K562 (cell line): ENCODE results near the gene USP48. TPM values are rescaled to one million over a fixed set of nuclear protein-coding genes. Genes with fewer than 3 reads are reported as not detected.

Source experiments
- CBFB ChIP-seq: sonication (generic); formaldehyde crosslinking; IDR thresholded peaks from 2 replicates; pipeline ENCODE4 v1.4.0; 2020; ENCODE audit warnings: mild to moderate bottlenecking, missing genetic modification reagents
- MEIS2 ChIP-seq: fragments of 450-650 bp; IDR thresholded peaks from 2 replicates; pipeline ENCODE4 v1.6.1; 2014; ENCODE audit warnings: mild to moderate bottlenecking; ENCODE audit not compliant: partially characterized antibody
- POLR2A ChIP-seq: fragments of 450-650 bp; conservative IDR thresholded peaks from 2 replicates; pipeline ENCODE4 v1.6.1; 2016
- POLR3G ChIP-seq: IDR thresholded peaks from 2 replicates; pipeline ENCODE4 v1.6.1; 2011; ENCODE audit not compliant: insufficient read length, insufficient replicate concordance; ENCODE audit errors: extremely low read depth
- RCOR1 ChIP-seq, 2 experiments: IDR thresholded peaks; 2 replicates each; pipeline ENCODE4 v1.6.1; 2012; ENCODE audit warnings: low read depth in 2 of 2, low read length in 2 of 2, borderline replicate concordance in 1 of 2, improper control_type of control experiment in 1 of 2
- SOX6 ChIP-seq: fragments of 450-650 bp; IDR thresholded peaks from 2 replicates; pipeline ENCODE4 v1.6.1; 2014; ENCODE audit warnings: mild to moderate bottlenecking
- TAF1 ChIP-seq: IDR thresholded peaks from 2 replicates; pipeline ENCODE4 v1.6.1; 2011; ENCODE audit warnings: mild to moderate bottlenecking, low read length, moderate library complexity; ENCODE audit not compliant: insufficient read depth, control insufficient read depth, severe bottlenecking; ENCODE audit errors: extremely low read depth
- TOE1 ChIP-seq, 2 experiments: fragments of 450-650 bp in 1 of 2; sonication (generic) in 1 of 2; formaldehyde crosslinking in 1 of 2; IDR thresholded peaks; 2 replicates each; pipeline versions ENCODE4 v1.7.1 to v1.8.0; 2016 to 2022; ENCODE audit warnings: borderline replicate concordance in 2 of 2, mild to moderate bottlenecking in 2 of 2, antibody characterized with exemption in 1 of 2, inconsistent platforms in 1 of 2, low read depth in 1 of 2, missing genetic modification reagents in 1 of 2, moderate library complexity in 1 of 2
- ZNF57 ChIP-seq: fragments of 450-650 bp; formaldehyde crosslinking; IDR thresholded peaks from 2 replicates; pipeline ENCODE4 v1.4.0; 2020; ENCODE audit warnings: mild to moderate bottlenecking, moderate library complexity
- ZNF75A ChIP-seq: fragments of 450-650 bp; formaldehyde crosslinking; IDR thresholded peaks from 2 replicates; pipeline ENCODE4 v1.4.0; 2020; ENCODE audit warnings: mild to moderate bottlenecking
- ZZZ3 ChIP-seq: fragments of 450-650 bp; IDR thresholded peaks from 2 replicates; pipeline ENCODE4 v1.6.1; 2016; ENCODE audit warnings: antibody characterized with exemption, mild to moderate bottlenecking, moderate library complexity
- polyA plus RNA-seq, 8 experiments: library from polyadenylated mRNA; depleted of rRNA in 4 of 8; stranded (reverse) in 5 of 8; unstranded in 3 of 8; fragments of >200 nt; fragmentation: Nextera tagmentation in 2 of 8; fragmentation: Illumina TruSeq in 1 of 8; extraction: Ambion mirVana in 2 of 8; extraction: Trizol in 1 of 8; gene quantifications; 2 replicates each; pipeline versions ENCODE4 v1.2.1 to v1.2.3, GENCODE V29; 2011 to 2014; ENCODE audit warnings: inconsistent platforms in 1 of 8, missing spikeins in 1 of 8
- total RNA-seq, 7 experiments: library from RNA; depleted of rRNA in 6 of 7; stranded (reverse); fragments of >200 nt in 6 of 7; fragmentation: Illumina TruSeq in 2 of 7; extraction: Trizol in 2 of 7; gene quantifications; 2 replicates each; pipeline versions ENCODE4 v1.2.1 to v1.2.3, GENCODE V29; 2011 to 2021; ENCODE audit warnings: low replicate concordance in 1 of 7
- TF ChIP-seq, protein P1 (sequence below): sonication (generic); formaldehyde crosslinking; IDR thresholded peaks from 2 replicates; pipeline ENCODE4 v1.8.1; 2023; ENCODE audit warnings: mild to moderate bottlenecking, missing genetic modification reagents, moderate library complexity
- TF ChIP-seq, protein P2 (sequence below): sonication (generic); formaldehyde crosslinking; IDR thresholded peaks from 2 replicates; pipeline ENCODE4 v1.8.0; 2022; ENCODE audit warnings: mild to moderate bottlenecking, low read depth, missing genetic modification reagents
- TF ChIP-seq, protein P3 (sequence below): fragments of 250-450 bp; sonication (Bioruptor Pico); IDR thresholded peaks from 2 replicates; pipeline ENCODE4 v1.8.0; 2022; ENCODE audit warnings: inconsistent platforms
- TF ChIP-seq, protein P4 (sequence below): fragments of 450-650 bp; conservative IDR thresholded peaks from 2 replicates; pipeline ENCODE4 v1.6.1; 2016; ENCODE audit warnings: missing genetic modification characterization, low read depth, mild to moderate bottlenecking, missing compliant biosample characterization, moderate library complexity
- TF ChIP-seq, protein P5 (sequence below), 2 experiments: fragments of 450-650 bp; IDR thresholded peaks; 2 replicates each; pipeline ENCODE4 v1.6.1; 2018; ENCODE audit warnings: mild to moderate bottlenecking in 2 of 2, low read depth in 1 of 2; ENCODE audit not compliant: partially characterized antibody in 2 of 2

USP48 gene
- total and polyA plus RNA-seq, 9 of the 15 experiments (the other 6 are each of a cell fraction or from before 2014, with no cell fraction given), result 23.3 to 123 (median 106) TPM

DNA sequence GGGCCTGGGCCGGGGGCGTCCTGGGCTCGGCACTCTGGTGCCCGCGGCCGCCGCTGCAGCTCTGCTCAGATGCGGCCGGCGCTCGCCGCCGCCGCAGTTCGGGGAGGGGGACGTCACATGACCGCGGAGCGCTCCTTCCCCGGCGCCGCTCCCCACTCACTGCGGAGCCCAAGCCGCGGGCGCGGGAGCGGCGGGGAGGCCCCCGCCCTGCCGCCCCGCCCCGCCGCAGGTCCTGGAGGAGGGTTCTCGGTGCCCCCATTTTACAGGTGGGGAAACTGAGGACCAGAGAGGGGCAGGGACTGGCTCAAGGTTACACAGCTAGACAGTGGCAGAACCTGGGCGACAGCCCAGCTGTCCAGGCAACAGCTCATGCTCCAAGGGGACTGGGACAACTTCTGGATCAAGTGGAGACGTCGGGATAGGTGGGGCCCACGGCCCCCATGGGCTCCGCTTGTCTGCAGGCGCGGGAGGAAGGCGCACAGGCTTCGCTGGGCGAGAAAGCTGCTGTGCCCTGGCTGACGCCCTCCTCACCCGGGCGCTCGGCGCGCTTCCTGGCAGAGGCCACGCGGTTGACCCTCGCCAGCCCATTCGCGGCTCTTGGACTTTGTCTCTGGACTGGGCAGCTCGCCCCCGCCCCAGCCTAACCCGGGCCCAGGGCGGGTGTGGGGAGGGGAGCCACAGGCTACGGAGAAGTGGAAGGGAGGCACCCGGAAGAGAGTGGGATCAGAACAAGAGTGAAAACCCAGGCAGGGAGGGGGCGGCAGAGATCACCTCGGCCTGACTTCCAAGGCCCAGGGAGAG, 113.5 kb downstream of the USP48 start, which contains the start of gene RAP1GAP (continued):
- peak; percentile 80; the same call in 1 of the 2 replicates for TF ChIP-seq TOE1 (IDR thresholded peaks at IDR 0.05; ENCODE audit: borderline replicate concordance)
- TF ChIP-seq TOE1 (CRISPR knock-in tag; IDR thresholded peaks at IDR 0.05; ENCODE audit: borderline replicate concordance, low read depth), result no peak
- TF ChIP-seq, protein P1, sequence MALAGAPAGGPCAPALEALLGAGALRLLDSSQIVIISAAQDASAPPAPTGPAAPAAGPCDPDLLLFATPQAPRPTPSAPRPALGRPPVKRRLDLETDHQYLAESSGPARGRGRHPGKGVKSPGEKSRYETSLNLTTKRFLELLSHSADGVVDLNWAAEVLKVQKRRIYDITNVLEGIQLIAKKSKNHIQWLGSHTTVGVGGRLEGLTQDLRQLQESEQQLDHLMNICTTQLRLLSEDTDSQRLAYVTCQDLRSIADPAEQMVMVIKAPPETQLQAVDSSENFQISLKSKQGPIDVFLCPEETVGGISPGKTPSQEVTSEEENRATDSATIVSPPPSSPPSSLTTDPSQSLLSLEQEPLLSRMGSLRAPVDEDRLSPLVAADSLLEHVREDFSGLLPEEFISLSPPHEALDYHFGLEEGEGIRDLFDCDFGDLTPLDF, result peak; percentile 80; the same call in 1 of the 2 replicates
- peak; percentile 56; the same call in 1 of the 2 replicates for TF ChIP-seq POLR2A
- TF ChIP-seq, protein P2, sequence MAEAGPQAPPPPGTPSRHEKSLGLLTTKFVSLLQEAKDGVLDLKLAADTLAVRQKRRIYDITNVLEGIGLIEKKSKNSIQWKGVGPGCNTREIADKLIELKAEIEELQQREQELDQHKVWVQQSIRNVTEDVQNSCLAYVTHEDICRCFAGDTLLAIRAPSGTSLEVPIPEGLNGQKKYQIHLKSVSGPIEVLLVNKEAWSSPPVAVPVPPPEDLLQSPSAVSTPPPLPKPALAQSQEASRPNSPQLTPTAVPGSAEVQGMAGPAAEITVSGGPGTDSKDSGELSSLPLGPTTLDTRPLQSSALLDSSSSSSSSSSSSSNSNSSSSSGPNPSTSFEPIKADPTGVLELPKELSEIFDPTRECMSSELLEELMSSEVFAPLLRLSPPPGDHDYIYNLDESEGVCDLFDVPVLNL (CRISPR knock-in tag), result no peak
- TF ChIP-seq, protein P3, sequence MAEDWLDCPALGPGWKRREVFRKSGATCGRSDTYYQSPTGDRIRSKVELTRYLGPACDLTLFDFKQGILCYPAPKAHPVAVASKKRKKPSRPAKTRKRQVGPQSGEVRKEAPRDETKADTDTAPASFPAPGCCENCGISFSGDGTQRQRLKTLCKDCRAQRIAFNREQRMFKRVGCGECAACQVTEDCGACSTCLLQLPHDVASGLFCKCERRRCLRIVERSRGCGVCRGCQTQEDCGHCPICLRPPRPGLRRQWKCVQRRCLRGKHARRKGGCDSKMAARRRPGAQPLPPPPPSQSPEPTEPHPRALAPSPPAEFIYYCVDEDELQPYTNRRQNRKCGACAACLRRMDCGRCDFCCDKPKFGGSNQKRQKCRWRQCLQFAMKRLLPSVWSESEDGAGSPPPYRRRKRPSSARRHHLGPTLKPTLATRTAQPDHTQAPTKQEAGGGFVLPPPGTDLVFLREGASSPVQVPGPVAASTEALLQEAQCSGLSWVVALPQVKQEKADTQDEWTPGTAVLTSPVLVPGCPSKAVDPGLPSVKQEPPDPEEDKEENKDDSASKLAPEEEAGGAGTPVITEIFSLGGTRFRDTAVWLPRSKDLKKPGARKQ (CRISPR knock-in tag), result no peak
- peak; percentile 77 to 92 for TF ChIP-seq RCOR1 (IDR thresholded peaks at IDR 0.05; ENCODE audit: borderline replicate concordance in 1 of 2, low read depth in 2 of 2, low read length in 2 of 2)
- no peak for TF ChIP-seq MEIS2
- TF ChIP-seq CBFB (CRISPR knock-in tag), result 0 out of 2 replicates have a peak, but pooled peaks have one; percentile 82
- no peak for TF ChIP-seq ZZZ3
- TF ChIP-seq SOX6, result 0 out of 2 replicates have a peak, but pooled peaks have one; percentile 16
- TF ChIP-seq POLR3G, result no peak
- TF ChIP-seq ZNF75A (CRISPR knock-in tag), result no peak
- TF ChIP-seq TAF1, result peak; percentile 52
- TF ChIP-seq, protein P4, sequence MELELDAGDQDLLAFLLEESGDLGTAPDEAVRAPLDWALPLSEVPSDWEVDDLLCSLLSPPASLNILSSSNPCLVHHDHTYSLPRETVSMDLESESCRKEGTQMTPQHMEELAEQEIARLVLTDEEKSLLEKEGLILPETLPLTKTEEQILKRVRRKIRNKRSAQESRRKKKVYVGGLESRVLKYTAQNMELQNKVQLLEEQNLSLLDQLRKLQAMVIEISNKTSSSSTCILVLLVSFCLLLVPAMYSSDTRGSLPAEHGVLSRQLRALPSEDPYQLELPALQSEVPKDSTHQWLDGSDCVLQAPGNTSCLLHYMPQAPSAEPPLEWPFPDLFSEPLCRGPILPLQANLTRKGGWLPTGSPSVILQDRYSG (tag), result 0 out of 2 replicates have a peak, but pooled peaks have one; percentile 27
- TF ChIP-seq, protein P5, sequence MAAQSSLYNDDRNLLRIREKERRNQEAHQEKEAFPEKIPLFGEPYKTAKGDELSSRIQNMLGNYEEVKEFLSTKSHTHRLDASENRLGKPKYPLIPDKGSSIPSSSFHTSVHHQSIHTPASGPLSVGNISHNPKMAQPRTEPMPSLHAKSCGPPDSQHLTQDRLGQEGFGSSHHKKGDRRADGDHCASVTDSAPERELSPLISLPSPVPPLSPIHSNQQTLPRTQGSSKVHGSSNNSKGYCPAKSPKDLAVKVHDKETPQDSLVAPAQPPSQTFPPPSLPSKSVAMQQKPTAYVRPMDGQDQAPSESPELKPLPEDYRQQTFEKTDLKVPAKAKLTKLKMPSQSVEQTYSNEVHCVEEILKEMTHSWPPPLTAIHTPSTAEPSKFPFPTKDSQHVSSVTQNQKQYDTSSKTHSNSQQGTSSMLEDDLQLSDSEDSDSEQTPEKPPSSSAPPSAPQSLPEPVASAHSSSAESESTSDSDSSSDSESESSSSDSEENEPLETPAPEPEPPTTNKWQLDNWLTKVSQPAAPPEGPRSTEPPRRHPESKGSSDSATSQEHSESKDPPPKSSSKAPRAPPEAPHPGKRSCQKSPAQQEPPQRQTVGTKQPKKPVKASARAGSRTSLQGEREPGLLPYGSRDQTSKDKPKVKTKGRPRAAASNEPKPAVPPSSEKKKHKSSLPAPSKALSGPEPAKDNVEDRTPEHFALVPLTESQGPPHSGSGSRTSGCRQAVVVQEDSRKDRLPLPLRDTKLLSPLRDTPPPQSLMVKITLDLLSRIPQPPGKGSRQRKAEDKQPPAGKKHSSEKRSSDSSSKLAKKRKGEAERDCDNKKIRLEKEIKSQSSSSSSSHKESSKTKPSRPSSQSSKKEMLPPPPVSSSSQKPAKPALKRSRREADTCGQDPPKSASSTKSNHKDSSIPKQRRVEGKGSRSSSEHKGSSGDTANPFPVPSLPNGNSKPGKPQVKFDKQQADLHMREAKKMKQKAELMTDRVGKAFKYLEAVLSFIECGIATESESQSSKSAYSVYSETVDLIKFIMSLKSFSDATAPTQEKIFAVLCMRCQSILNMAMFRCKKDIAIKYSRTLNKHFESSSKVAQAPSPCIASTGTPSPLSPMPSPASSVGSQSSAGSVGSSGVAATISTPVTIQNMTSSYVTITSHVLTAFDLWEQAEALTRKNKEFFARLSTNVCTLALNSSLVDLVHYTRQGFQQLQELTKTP (IDR thresholded peaks at IDR 0.05; ENCODE audit: low read depth in 1 of 2, partially characterized antibody in 2 of 2), result no peak
- TF ChIP-seq ZNF57 (CRISPR knock-in tag), result 0 out of 2 replicates have a peak, but pooled peaks have one; percentile 66
